HG03060 (cell line): ENCODE measurements around the gene SLC45A2.

Source experiments
- ATAC-seq: cut with Tn5 transposase; IDR thresholded peaks from one replicate; pipeline ENCODE4 v1.9.1; 2021; ENCODE audit warnings: low read depth, moderate number of reproducible peaks; ENCODE audit not compliant: unreplicated experiment

Gene SLC45A2

GRCh38 chr5:34007621-34008600 lies 23.4 kb upstream of the SLC45A2 start, which contains the start of gene AMACR:
AMACR (minus strand) TSS chr5:34008050; CDS start chr5:34008019, 31 bp downstream.
- peak; percentile 76 for ATAC-seq

- no peak for ATAC-seq
Observed at GRCh38 chr5:34007201-34007620, 22.7 kb upstream of the SLC45A2 start.

GRCh38 chr5:34005681-34006080 lies 21.2 kb upstream of the SLC45A2 start:
- no peak for ATAC-seq

- no peak for ATAC-seq
Observed at GRCh38 chr5:34005211-34005610, 20.7 kb upstream of the SLC45A2 start.

DNA sequence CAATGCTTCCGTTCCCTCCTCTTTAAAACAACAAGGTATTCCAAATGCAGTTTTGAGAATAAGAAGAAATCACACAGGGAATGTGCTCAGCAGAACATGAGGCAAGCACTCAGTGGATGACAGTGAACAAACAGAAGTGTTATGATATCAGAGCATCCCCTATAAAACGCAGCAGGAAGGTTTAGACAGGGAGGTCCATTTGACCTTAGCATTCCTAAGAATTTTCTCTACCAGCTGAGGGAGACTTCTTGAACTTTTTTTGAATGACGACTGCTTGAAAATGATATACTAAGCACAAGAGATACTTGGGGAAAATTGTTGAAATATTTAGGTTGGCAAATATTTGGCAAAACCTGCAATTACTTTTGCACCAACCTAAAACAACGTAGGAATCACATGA lies 19.4 kb upstream of the SLC45A2 start:
- ATAC-seq: no peak

DNA sequence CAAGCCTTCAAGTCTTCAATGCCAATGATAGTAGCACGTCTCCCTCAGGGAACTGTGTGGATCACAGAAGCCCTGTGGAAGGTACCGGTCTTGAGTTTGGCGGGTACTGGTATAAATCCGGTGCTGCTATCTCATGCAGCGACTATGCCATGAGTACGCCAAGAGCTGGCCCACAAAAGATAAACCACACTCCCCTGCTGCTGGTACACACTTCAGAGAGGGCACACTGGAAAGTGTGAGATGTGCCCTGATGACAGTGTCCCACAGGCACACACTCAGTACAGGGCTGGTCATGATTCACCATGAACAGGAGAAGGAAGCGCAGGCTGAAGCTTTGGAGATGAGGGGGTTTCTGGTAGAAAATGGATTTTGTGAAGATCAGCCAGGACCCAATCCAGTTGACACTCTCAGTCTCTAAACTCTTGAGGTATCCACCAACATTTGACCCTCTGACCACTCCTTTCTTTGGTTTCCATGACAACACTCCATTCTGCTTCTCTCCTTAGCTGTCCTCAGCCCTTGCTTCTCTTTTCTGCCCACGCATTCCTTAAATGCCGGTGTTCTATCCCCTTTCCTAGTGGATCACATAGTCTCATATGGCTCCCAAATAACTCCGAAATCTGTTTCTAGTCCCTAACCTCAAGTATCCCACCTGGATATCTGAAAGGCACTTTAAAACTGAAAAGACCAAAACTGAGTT lies 18.3 kb upstream of the SLC45A2 start:
- no peak for ATAC-seq

DNA sequence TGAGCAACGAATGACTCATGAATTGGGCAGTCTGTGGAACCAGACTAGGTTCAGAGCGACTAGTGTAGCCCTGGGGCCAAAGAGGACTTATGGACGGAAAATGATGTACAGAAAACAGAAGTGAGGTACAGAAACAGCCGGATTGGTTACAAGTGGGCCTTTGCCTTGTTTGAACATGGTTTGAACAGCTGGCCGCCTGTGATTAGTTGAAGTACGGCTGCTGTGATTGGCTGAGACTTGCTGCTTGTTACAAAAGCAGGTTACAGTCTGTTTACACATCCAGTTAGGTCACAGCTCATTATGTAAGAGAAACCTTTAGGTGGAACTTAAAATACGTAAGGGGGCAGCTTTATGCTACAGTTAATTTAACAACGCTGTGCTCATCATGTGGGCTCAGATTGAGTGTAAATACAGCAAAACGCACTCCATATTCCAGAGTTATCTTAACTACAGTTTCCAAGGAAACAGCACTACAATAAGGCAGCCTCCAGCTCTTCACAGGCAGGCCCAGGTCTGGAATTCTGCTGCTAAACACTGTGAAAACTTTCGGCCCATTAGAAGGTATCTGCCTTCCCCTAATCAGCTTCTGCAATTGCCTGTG lies 16.8 kb upstream of the SLC45A2 start:
- ATAC-seq: no peak

- no peak for ATAC-seq
Observed at GRCh38 chr5:33999978-34000377, 15.5 kb upstream of the SLC45A2 start.

- peak; percentile 64 for ATAC-seq
Observed at GRCh38 chr5:33997331-33997983, 13.0 kb upstream of the SLC45A2 start.

- ATAC-seq: no peak
Observed at GRCh38 chr5:33995865-33996264, 11.4 kb upstream of the SLC45A2 start.

- ATAC-seq: no peak
Observed at GRCh38 chr5:33994845-33995244, 10.4 kb upstream of the SLC45A2 start.

- ATAC-seq: no peak
Observed at GRCh38 chr5:33992864-33993263, 8.4 kb upstream of the SLC45A2 start.

GRCh38 chr5:33985447-33985846 lies 954 bp upstream of the SLC45A2 start:
- no peak for ATAC-seq

GRCh38 chr5:33984178-33984577 lies 315 bp downstream of the SLC45A2 start:
- ATAC-seq: no peak

DNA sequence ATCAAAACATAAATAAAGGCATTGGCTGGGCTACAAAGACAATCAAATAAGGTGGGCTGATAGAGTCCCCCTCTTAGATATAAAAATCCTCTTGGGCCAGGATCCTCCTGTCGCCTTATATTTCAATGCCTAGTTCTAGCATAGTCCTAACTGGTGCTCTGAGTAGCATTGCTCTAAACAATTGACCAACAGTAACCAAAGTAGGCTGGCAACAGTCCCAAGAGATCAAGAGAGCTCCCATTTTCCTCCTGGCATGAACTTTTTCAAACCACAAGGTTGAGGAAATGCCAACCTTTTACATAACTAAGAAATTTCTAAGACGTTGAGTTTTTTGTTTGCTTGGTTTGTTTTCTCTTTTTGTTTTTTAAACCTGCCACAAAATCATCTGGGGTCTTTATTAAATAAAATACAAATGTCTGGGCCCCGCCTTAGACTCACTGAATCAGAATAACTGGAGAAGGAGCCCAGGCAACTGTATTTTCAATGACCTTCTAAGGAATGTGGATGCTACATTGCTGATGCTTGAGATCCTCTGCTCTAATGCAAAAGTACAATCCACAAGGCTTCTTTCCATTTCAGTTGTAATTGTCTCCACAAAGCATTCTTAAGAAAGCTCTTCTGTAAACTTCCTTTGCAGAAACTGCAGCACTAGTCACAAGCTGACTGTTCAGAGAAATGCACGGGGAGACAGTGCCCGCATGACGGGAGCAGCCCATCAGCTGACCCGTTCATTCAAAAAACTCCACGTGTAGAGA lies 2.9 kb downstream of the SLC45A2 start:
- no peak for ATAC-seq

DNA sequence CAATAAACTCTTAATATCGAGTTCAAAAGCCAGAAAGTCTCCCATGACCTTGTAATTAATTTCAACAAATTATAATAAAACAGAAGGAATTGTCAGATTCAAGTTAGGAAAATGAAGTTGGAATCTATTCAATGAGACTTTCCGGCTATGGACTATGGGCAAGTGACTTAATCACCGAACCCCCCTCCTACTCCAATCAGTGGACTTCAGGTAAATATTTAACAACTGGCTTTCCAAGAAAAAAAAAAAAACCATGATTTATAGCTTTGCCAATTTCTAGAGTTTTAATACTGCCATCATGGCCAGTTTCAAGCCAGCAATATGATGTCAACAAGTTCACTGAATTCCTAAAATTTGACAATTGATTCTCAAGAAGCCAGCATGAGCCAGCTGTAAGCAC lies 4.5 kb downstream of the SLC45A2 start:
- no peak for ATAC-seq

DNA sequence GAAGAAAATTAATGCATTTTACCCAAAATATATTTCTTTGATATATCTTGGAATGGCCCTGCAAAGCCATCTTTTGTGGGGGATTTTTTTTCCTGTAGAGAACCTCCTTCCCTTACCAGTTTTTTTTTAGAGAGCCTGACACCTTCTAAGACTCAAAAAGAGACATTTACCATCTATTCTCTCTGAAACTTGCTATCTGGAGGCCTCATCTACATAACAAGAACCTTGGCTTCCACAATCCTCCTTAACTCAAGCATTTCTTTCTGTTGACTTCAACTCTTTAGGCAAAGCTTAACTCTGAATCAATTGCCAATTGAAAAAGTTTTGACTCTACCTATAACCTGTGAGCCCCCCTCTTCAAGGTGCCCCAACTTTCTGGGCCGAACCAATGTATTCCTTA lies 6.2 kb downstream of the SLC45A2 start:
- no peak for ATAC-seq

DNA sequence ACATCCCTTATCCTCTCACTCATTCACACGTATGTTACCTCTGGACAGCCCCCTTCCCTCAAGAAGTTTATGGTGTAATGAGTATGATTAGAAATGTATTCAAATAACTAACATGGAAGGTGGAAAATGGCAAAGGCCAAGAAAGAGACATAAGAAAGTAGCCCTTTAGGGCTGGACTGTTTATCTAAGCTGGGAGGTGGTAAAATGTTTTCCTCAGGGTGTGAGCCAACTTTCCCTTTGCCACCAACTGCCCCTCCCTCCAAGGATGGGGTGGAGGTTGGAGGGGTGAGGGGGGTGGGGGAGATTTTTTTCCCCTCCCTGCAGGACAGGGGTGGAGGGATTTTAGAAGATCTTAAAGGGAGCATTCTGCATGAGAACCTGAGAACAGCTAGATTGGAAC lies 8.2 kb downstream of the SLC45A2 start:
- no peak for ATAC-seq

DNA sequence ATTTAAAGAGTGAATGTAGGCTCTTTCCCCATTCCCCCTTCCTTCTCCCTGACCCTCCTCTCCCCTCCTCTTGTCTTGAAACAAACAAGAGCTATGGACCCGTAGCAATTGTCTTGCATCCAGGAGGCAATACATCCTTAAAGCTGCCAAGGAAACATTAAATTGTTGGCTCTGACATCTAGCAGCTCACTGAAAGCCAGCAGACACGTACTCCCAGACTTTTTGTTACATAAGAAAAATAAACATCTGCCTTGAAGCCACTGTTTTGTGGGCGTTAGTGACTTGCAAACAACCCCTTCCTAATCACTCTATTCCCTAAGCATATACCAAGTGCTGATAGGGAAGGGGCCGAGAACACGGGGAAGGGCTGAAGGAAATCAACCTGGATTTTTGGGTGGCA lies 8.6 kb downstream of the SLC45A2 start:
- ATAC-seq: no peak

GRCh38 chr5:33973271-33973670 lies 11.2 kb downstream of the SLC45A2 start:
- no peak for ATAC-seq
